HL-60 (cell line): Measurements from ENCODE around the gene C5orf46.

ENCODE experiments used
- DNase-seq, 2 experiments: peaks; one replicate each; pipeline ENCODE4 v3.0.0-alpha.2; 2010 to 2020; ENCODE audit warnings: low read depth in 1 of 2, low spot score in 1 of 2
- H3K27ac ChIP-seq: fragments of 250-450 bp; sonication (Bioruptor Pico); replicated peaks from 2 replicates; pipeline ENCODE4 v1.5.1; 2020; ENCODE audit warnings: mild to moderate bottlenecking, moderate library complexity
- H3K27me3 ChIP-seq: fragments of 250-450 bp; sonication (Bioruptor Pico); 2 replicates; pipeline ENCODE4 v1.5.1; 2021; ENCODE audit warnings: mild to moderate bottlenecking, moderate library complexity; ENCODE audit not compliant: insufficient read depth, poor library complexity, severe bottlenecking
- H3K4me3 ChIP-seq: replicated peaks from 2 replicates; pipeline ENCODE4 v1.5.1; 2011; ENCODE audit warnings: mild to moderate bottlenecking, control low read depth, low read length; ENCODE audit not compliant: insufficient read depth
- CTCF ChIP-seq: IDR thresholded peaks from one replicate; pipeline ENCODE4 v1.5.1; 2011; ENCODE audit warnings: low read length, control low read depth, inconsistent platforms; ENCODE audit not compliant: insufficient read depth
- GABPA ChIP-seq: IDR thresholded peaks from 2 replicates; pipeline ENCODE4 v1.6.1; 2012; ENCODE audit warnings: low read depth
- POLR2AphosphoS5 ChIP-seq: IDR thresholded peaks from 2 replicates; pipeline ENCODE4 v1.6.1; 2012; ENCODE audit warnings: low read depth
- REST ChIP-seq: IDR thresholded peaks from 2 replicates; pipeline ENCODE4 v1.6.1; 2012; ENCODE audit warnings: low read depth; ENCODE audit not compliant: insufficient replicate concordance
- SPI1 ChIP-seq: IDR thresholded peaks from 2 replicates; pipeline ENCODE4 v1.6.1; 2012; ENCODE audit warnings: low read depth, mild to moderate bottlenecking, borderline replicate concordance

The C5orf46 gene

GRCh38 chr5:147854331-147854730, 52.0 kb downstream of the C5orf46 start:
- no peak for TF ChIP-seq REST
- TF ChIP-seq GABPA = no peak
- TF ChIP-seq CTCF = no peak
- TF ChIP-seq POLR2AphosphoS5 = no peak
- TF ChIP-seq SPI1 = no peak
- Histone ChIP-seq H3K4me3 (no peak overlapping the region), H3K27me3 (no peaks in the 10 kb centered on the region), H3K27ac (no peak overlapping the region)
- DNase-seq = no peak

GRCh38 chr5:147853372-147853987, 52.9 kb downstream of the C5orf46 start:
- TF ChIP-seq GABPA (no peak), REST (no peak), CTCF (no peak), SPI1 (no peak), POLR2AphosphoS5 (no peak)
- no peak for DNase-seq
- no peaks in the 10 kb centered on the region for H3K27me3 ChIP-seq
- H3K4me3 ChIP-seq = no peak overlapping the region
- H3K27ac ChIP-seq = no peak overlapping the region

- H3K27me3 ChIP-seq = no peaks in the 10 kb centered on the region
- TF ChIP-seq CTCF (no peak), POLR2AphosphoS5 (no peak), GABPA (no peak), REST (no peak), SPI1 (no peak)
- no peak for DNase-seq
Measured at GRCh38 chr5:147852365-147852764, 54.0 kb downstream of the C5orf46 start.

More at GRCh38 chr5:147852365-147852764, 54.0 kb downstream of the C5orf46 start:
- H3K27ac ChIP-seq = no peak overlapping the region
- H3K4me3 ChIP-seq = no peak overlapping the region
